GM18508 (cell line): ENCODE data around the gene MAN1C1.

ENCODE experiments used
- ATAC-seq: cut with Tn5 transposase; IDR thresholded peaks from one replicate; pipeline ENCODE4 v1.9.1; 2021; ENCODE audit warnings: moderate number of reproducible peaks; ENCODE audit not compliant: insufficient read depth, unreplicated experiment

Gene MAN1C1

GRCh38 chr1:25787760-25788166, 171.2 kb downstream of the MAN1C1 start:
- ATAC-seq, result no peak

DNA sequence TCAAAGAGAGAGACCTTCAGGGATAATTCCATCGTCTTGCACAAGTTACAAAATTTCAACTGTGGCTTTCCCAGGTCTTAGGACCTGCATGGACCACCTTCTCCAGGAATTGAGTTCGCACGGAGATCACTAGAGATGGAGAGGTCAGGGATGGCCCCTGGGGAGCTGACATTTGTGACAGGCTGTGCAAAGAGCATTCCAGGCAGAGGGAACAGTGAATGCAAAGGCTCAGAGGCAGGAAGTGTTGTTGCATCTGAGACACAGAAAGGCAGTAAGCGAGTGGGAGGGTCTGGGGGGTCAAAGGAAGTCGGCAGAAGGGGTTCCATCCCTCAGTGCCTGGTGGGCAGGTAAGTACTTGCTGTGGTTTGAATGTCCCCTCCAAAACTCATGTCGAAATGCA, 173.9 kb downstream of the MAN1C1 start:
- no peak for ATAC-seq

DNA sequence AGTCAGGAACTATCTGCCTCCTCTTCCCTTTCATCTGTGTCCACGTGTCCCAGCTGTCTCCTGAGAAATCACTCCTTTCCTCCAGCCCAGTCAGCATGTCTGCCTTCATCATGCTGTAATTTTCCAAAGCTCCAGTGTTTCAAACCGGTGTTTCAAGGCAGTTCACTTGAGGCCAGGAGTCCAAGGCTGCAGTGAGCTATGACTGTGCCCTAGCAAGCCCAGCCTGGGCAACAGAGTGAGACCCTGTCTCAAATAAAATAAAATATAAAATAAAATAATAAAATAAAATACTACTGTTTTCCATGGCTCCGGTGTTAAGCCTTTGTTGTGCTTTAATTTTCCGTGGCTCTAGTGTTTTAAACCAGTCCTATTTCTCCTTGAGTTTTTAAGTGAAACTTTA, 175.5 kb downstream of the MAN1C1 start:
- ATAC-seq, result no peak

DNA sequence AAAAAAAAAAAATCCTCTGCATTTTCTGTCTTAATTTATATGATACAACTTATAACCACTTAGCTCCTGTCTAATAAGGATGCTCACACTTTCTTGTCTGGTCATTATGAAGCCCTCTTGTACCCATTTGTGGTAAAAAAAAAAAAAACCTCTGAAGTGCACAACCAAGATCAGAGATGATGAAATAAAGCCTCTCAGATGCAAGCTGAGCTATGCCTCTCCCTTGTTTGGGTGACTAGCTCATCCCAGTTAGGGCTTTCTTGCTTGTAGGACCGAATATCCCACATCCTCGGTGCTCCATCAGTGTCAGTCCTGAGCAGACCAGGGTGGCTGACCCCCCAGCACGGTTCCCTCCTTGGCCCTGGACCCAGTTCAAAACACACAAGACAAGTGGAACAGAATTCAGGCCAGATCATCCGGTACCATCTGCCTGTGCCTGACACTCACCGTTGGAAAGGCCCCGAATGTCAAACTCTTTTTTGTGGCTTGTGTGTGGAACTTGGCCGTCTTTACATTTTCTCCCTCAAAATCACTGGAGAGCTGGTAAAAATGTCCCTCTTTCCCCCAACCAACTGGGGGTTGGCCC, 177.1 kb downstream of the MAN1C1 start:
- ATAC-seq, result no peak

DNA sequence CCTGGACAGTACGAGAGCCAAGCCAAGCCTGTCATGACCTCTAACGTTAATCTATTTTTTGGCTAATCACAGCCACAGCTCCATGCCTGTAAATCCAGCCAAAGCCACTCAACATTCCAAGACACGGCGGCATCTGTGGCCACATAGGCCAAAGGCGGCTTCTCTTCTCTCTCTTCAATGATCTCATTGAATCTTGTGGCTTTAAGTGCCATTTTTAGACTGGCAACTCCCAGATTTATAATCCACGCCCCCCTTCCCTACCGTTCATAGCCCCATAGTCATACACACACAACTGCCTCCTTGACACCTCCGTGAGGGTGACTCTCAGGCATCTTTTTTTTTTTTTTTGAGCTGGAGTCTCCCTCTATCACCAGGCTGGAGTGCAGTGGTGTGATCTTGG, 177.7 kb downstream of the MAN1C1 start:
- no peak for ATAC-seq

GRCh38 chr1:25795211-25795610, 178.6 kb downstream of the MAN1C1 start:
- no peak for ATAC-seq

GRCh38 chr1:25795946-25796810, 179.6 kb downstream of the MAN1C1 start:
- ATAC-seq, result no peak

DNA sequence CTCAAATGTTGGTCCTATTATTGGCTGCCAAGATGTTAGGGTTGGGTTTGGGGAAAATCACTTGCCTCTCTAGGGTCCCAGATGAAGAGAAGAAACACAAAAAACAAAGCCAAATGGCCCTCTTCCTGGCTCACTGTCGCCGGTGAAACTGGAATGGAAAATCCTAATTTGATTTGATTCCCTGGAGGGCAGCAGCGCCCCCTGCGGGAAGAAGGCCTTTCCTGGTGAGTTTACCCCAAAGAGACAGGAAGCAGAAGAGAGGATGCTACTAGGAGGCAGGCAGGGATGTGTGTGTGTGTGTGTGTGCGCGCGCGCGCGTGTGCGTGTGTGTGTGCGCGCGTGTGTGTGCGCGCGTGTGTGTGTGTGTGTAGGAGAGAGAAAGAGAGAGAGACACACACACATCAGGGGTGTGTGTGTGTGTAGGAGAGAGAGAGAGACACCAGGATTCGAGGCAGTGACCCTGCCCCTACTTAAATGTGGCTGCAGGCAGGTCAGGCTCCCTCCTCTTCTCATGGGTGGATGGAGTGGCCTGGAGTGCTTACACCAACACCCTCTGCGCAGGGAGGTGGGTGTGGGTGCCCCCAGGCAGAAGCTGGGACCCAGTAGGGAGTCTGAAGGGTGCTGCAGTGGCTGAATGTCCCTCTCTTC, 180.3 kb downstream of the MAN1C1 start:
- no peak for ATAC-seq

DNA sequence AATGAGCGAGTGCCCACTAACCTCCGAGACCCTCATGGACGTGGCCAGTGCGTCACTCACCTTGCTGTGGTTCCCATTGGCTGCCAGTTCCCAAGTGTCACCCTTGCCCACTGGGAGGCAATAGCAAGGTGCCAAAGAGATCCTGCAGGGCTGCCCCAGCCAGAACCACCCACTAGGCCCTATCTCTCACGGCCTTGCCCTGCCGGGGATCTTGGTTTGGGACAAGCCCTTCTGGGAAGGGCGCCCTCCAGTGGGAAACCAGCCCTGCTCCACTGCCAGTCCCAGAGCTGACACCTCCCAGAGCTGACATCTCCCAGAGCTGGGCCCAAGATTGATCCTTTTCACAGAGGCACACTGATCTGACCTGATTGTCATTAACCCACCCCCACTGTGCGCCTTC, 181.3 kb downstream of the MAN1C1 start:
- ATAC-seq, result no peak

DNA sequence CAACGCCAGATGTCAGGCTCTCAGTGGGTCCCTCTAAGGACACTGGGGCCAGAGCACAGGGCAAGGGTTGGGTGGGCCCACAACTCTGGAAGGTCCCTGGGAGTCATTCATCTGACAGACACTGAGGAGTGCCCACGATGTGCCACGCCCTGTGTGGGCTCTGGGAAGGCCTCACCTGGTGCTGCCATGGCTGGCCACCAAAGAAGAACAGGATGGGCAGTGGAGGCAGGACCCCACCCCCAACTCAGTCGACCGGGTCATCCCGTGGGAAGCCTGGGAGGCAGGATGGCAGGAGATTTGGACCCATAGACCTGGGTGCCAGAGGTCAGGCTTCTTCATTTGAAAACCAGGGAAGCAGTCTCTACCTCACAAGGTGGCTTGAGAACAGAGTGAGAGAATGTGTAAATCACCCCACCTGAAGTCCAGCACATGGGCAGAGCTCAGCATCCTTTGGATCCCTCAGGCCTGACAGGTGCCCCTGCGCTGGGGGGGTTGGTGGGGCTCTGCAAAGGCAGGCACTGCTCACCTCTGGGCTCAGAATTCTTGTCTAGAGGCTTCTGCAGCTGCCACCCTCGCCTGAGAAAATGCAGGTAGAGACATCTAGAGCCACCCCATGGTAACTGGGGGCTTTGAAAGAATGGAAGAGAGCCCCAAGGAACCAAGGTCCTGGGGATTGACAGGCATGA, 182.2 kb downstream of the MAN1C1 start:
- no peak for ATAC-seq

- no peak for ATAC-seq
Observed at GRCh38 chr1:25799352-25799934, 182.9 kb downstream of the MAN1C1 start.

DNA sequence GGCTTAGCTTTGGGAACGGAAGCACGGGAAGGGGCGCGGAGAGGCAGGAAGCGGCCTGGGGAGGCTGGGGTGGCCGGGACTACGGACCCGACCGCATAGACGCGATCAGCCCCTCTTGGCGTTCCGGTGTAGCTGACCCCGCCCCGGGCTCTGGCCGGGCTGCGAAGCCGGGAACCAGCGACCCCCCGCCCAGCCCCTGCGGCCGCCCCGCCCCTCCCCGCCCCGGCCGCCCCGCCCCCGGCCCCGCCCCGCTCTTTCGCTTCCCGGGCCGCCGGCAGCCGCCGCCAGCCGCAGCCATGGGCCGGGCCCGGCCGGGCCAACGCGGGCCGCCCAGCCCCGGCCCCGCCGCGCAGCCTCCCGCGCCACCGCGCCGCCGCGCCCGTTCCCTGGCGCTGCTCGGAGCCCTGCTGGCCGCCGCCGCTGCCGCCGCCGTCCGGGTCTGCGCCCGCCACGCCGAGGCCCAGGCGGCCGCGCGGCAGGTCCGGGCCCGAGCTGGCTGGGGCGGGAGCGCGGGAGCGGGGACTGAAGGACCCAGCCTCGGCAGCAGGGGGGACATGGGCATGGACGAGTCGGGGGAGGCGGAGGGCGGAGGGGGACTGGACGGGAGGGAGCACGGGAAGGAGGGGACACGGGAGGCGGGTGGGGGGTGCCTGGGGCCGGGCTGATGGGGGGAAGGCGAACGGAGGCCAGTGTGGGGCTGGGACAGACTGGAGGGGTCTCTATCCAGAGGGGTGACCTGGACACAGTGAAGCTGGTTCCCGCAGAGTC, 183.5 kb downstream of the MAN1C1 start, which contains the start of gene SELENON:
SELENON (plus strand) TSS at position 259 of the 768 bp plus-strand sequence; CDS start at position 297, 38 bp downstream.
- no peak for ATAC-seq

GRCh38 chr1:25800703-25801377, 184.2 kb downstream of the MAN1C1 start:
- ATAC-seq, result no peak

- no peak for ATAC-seq
Observed at GRCh38 chr1:25802915-25803314, 186.3 kb downstream of the MAN1C1 start.

GRCh38 chr1:25803368-25803767, 186.8 kb downstream of the MAN1C1 start:
- no peak for ATAC-seq

GRCh38 chr1:25804244-25804963, 187.8 kb downstream of the MAN1C1 start:
- ATAC-seq, result no peak

DNA sequence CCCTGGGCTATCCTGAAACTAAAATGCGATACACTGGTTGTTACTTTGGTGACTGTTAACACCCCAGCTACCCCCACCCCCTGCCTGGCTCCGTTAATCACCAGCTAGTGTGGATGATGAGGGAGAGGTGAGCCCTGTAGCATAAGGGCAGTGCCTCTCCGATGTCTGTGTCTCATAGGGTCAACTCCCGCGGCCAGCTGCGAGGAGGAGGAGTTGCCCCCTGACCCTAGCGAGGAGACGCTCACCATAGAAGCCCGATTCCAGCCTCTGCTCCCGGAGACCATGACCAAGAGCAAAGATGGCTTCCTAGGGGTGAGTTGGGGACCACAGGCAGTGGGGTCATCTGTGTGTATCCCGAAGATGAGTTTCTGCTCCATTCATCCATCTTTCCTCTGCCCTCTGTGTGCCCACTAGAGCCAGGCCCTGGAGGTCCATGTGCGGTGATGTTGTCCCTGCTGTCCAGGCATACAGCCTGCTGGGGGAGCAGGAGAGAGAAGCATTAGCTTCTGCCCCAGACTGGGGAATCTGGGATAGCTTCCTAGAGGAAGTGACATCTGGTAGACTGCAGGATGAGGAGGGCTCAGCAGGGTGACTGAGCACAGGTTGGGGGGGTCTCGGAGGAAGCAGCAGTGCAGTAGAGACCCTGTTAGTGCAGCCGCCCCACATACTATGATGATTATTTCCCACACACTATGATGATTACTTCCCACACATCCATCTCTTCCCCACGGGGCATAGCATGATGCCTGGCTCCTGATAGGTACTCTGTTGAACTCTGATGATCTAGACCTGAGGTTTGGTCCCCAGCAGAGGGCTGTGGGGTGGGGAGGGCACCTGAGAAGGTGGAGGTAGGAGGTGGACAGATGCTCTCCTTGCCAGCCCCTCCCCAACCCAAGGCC, 188.6 kb downstream of the MAN1C1 start:
- no peak for ATAC-seq

GRCh38 chr1:25805863-25806225, 189.3 kb downstream of the MAN1C1 start:
- no peak for ATAC-seq
